Activated CD8-positive, alpha-beta memory T cell treated with anti-CD3 and anti-CD28 coated beads, Interleukin-2, amount 50 U/mL, for 24 hours (primary cell): ENCODE data around the gene L1CAM.

Experiments
- DNase-seq: peaks from one replicate; pipeline ENCODE4 v3.0.0-alpha.2; 2020; ENCODE audit errors: extremely low read depth

L1CAM gene

GRCh38 chrX:153885968-153886903 lies at the start of gene L1CAM:
Gene L1CAM (minus strand): TSS chrX:153886173. CDS start chrX:153875836, 10,337 bp downstream.
- no peak for DNase-seq

- no peak for DNase-seq
These were observed 49.4 kb upstream of the L1CAM start for GRCh38 chrX:153935326-153935851.

- no peak for DNase-seq
These were observed 48.9 kb upstream of the L1CAM start, which contains the start of gene NAA10 for GRCh38 chrX:153934762-153935325. Gene NAA10 (minus strand): TSS chrX:153935037. CDS start chrX:153934904, 133 bp downstream.

- no peak for DNase-seq
These were observed 48.3 kb upstream of the L1CAM start for GRCh38 chrX:153934148-153934761.

- no peak for DNase-seq
These were observed 47.8 kb upstream of the L1CAM start for GRCh38 chrX:153933748-153934147.

GRCh38 chrX:153932220-153932915 lies 46.4 kb upstream of the L1CAM start:
- no peak for DNase-seq

GRCh38 chrX:153931748-153932147 lies 45.8 kb upstream of the L1CAM start:
- no peak for DNase-seq

GRCh38 chrX:153931151-153931550 lies 45.2 kb upstream of the L1CAM start:
- DNase-seq: no peak

GRCh38 chrX:153930011-153930910 lies 44.3 kb upstream of the L1CAM start:
- DNase-seq: no peak

- no peak for DNase-seq
These were observed 43.6 kb upstream of the L1CAM start for GRCh38 chrX:153929576-153929975.

GRCh38 chrX:153928846-153929245 lies 42.9 kb upstream of the L1CAM start:
- no peak for DNase-seq

- peak; percentile 73 for DNase-seq
These were observed 42.2 kb upstream of the L1CAM start for GRCh38 chrX:153927922-153928760.

- DNase-seq: no peak
These were observed 41.6 kb upstream of the L1CAM start for GRCh38 chrX:153927672-153927921.

GRCh38 chrX:153926858-153927671 lies 41.1 kb upstream of the L1CAM start:
- DNase-seq: no peak

GRCh38 chrX:153926552-153926857 lies 40.5 kb upstream of the L1CAM start:
- no peak for DNase-seq

- DNase-seq: no peak
These were observed 40.0 kb upstream of the L1CAM start, which contains the start of gene ARHGAP4 for GRCh38 chrX:153925739-153926551. Gene ARHGAP4 (minus strand): TSS chrX:153926264. CDS start chrX:153926202, 62 bp downstream.

- no peak for DNase-seq
These were observed 39.4 kb upstream of the L1CAM start for GRCh38 chrX:153925387-153925738.

GRCh38 chrX:153924149-153924861 lies 38.3 kb upstream of the L1CAM start:
- DNase-seq: no peak
